Fibroblast of skin of right biceps (primary cell): Measurements from ENCODE around the gene TMEM30A.

Experiments
- DNase-seq: peaks from one replicate; pipeline ENCODE4 v3.0.0-alpha.2; 2013

The TMEM30A gene

GRCh38 chr6:75291331-75291730, 6.7 kb upstream of the TMEM30A start:
- no peak for DNase-seq

- no peak for DNase-seq
Measured at GRCh38 chr6:75290136-75290945, 5.7 kb upstream of the TMEM30A start.

- DNase-seq = no peak
Measured at GRCh38 chr6:75288023-75288422, 3.4 kb upstream of the TMEM30A start.

- DNase-seq = no peak
Measured at GRCh38 chr6:75287424-75287823, 2.8 kb upstream of the TMEM30A start.

DNA sequence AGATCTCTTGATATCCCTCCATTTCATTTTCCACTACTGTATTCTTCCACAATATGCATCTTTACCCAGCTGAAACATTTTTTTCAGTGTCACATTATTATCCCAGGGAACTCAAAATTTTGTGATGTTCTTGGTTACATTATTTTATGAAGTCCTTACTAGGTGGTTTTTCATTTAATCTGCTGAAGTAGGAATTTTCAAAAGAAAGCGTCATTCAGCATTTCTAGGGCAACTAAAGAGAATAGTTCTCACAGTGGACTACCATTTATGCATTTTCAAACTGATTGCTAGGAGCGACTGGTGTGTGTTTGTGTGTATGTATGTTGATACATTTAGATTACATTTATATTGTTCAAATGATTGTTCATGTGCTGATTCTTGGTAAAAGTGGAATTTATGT, 2.4 kb upstream of the TMEM30A start:
- no peak for DNase-seq

DNA sequence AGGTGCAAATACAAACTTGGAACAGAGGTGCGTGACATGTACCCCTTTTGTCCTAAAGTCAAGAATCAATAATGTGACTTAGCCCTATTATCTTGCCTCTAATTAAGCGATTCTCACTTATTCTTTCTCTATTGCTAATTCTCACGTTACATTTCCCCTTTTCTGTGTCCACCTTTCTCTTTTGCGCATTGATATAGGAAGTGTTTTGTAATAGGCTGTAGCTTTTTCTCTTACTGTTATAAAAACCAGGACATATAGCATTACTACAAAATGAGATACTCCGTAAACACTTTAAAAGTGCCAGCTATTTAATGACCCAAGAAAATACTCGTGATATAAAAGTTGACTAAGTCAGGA, 669 bp upstream of the TMEM30A start:
- no peak for DNase-seq

GRCh38 chr6:75283907-75284631, 523 bp downstream of the TMEM30A start:
- DNase-seq = no peak

DNA sequence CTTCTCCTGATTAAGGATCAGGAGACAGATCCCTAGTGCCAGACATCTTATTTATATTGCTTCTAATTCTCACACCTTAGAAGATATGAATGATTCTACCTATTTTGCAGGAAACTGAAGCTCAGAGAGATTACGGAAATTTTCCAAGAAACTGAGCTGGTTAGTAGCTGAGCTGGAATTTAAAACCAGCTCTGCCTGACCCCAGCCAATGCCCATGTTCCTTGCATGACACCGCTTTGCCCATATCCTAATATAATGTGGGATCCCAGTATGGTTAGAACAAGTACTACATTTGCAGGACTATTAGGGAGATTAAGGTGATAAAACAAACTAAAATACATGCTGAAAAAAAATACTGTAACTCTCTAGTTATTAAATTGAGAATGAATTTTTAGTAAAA, 1.9 kb downstream of the TMEM30A start:
- no peak for DNase-seq

GRCh38 chr6:75281653-75282052, 2.9 kb downstream of the TMEM30A start:
- no peak for DNase-seq

GRCh38 chr6:75280131-75280855, 4.3 kb downstream of the TMEM30A start:
- DNase-seq = no peak

- no peak for DNase-seq
Measured at GRCh38 chr6:75279418-75279817, 5.2 kb downstream of the TMEM30A start.

DNA sequence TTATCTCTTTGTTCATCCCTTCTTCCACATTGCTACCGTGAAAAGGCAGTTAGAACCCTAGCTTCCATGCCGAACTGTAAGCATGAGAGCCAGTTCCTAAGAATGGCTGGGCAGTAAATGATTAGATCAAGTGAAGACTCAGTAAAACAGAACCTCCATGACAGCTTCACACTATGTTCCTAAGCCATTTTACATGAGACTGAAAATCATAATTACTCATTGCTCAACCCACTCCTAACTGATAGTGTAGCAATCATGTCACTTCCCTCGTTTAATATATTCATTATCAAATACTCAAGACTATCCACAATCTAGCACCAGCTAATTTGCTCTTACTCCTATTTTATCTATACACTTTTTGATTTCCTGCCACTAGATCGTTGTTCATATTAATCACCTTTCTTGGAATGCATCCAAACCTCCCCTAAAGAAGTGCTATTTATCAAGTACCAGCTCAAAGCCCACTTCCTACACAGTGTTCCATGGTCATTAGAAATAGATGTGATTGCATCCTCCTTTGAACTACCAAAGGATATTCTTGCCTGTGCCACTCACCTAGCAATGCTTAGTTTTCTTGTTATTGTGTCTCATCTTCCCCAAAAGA, 6.0 kb downstream of the TMEM30A start:
- DNase-seq = no peak

DNA sequence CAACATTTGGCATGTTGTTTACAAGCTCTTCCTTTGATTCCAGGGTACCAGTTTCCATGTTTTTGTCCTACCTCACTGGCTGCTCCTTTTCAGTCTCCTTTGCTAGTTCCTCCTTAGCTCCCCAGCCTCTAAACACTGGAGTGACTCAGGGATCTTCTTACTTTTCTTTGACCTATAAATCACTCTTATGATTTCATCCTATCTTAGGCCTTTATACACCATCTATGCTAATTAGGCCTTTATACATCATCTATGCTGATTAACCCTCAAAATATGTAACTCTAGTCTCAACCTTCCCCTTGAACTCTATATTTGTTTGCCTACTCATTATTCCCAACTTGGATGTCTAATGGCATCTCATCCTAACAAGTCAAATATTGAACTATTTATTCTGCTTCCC, 9.5 kb downstream of the TMEM30A start:
- DNase-seq = peak; percentile 97

DNA sequence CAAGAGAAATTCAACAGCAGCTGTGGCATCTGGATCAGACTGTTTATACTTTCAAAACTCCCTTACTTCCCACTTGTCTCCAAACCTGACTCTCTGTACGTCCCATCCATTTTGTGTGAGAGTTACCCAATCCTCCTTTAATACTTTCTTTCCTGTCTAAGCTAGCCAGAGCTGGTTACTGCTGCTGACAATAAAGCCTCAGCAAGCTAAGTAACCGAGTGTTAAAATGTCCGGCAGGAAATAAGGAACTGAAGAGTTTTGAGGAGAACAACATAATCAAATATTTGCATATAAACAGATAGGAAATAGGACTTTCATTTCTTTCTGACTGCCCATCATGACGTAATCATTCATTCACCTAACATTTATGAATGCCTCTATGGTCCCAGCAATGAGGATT, 11.6 kb downstream of the TMEM30A start:
- DNase-seq = no peak

GRCh38 chr6:75272145-75272840, 12.3 kb downstream of the TMEM30A start:
- peak; percentile 51 for DNase-seq

DNA sequence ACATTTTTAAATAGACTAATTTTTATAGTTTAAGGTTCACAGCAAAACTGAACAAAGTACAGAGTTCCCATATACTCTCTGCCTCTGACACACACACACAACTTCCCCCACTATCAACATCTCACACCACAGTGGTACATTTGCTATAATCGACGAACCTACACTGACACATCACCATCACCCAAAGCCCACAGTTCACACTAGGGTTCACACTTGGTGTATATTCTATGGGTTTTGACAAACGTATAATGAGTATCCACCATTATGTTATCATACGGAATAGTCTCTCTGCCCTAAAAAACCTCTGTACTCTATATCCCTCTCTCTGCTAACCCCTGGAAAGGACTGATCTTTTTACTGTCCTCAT, 15.6 kb downstream of the TMEM30A start:
- DNase-seq = no peak

GRCh38 chr6:75268121-75268987, 16.2 kb downstream of the TMEM30A start:
- peak; percentile 20 for DNase-seq

- no peak for DNase-seq
Measured at GRCh38 chr6:75267461-75267860, 17.1 kb downstream of the TMEM30A start.

DNA sequence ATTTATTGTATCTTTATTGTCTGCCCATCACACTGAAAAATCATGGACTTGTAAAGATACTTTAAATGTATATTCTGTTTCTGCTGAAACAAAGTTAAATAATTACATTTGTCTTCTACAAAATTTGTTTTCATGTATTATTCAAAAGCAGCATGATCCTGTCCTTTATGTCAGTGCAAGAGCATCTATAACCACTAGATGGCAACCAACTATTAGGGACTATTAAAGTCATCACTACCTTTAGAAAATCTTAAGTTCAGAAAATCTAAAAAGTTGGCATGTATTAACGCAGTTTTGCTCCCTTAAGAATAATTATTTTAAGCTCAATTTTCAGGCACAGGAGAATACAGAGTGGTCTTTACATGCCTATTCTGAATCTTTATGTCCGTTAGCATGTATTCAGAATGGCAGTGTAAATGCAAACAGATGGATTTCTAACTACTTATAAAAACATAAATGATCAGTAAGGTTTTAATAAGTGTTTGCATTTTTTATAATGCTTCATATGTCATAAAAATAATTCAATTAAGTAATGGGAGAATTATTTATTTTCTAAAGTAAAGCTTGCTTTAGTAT, 17.8 kb downstream of the TMEM30A start:
- DNase-seq = peak; percentile 55

DNA sequence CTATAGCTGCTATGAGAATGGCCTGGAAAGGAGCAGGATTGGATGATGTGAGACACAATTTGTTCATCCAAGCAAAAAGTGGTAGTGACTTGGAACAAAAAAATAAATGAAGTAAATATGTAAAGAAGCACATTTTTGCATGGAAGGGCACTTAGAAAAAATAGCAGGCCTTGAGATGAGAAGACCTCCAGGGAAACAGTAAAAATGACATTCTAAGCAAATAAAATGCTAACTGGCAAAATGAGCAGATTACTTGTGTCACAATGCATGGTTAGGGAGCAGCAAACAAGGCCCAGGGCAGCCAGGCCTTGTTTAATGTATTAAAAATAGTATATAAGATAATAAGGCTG, 21.2 kb downstream of the TMEM30A start:
- DNase-seq = no peak

GRCh38 chr6:75262716-75263400, 21.7 kb downstream of the TMEM30A start:
- no peak for DNase-seq
